Endothelial cell of umbilical vein (primary cell): ENCODE measurements around the gene ADGRL3.

Experiments used
- POLR2A ChIP-seq: IDR thresholded peaks from 2 replicates; pipeline ENCODE4 v1.6.1; 2012; ENCODE audit warnings: low read depth, mild to moderate bottlenecking, control low read depth, low read length
- POLR2AphosphoS5 ChIP-seq: IDR thresholded peaks from 2 replicates; pipeline ENCODE4 v1.6.1; 2012; ENCODE audit warnings: low read depth, mild to moderate bottlenecking, control low read depth, low read length, moderate library complexity; ENCODE audit not compliant: insufficient read depth
- TF ChIP-seq, protein P1 (sequence below), 2 donors: IDR thresholded peaks; 1 replicate in 1 of 2; 2 replicates in 1 of 2; pipeline ENCODE4 v1.5.1; 2011; ENCODE audit warnings: low read length in 2 of 2, mild to moderate bottlenecking in 2 of 2, moderate library complexity in 2 of 2, control low read depth in 1 of 2, inconsistent platforms in 1 of 2, low read depth in 1 of 2; ENCODE audit not compliant: insufficient read depth in 1 of 2; ENCODE audit errors: extremely low read depth in 1 of 2

DNA sequence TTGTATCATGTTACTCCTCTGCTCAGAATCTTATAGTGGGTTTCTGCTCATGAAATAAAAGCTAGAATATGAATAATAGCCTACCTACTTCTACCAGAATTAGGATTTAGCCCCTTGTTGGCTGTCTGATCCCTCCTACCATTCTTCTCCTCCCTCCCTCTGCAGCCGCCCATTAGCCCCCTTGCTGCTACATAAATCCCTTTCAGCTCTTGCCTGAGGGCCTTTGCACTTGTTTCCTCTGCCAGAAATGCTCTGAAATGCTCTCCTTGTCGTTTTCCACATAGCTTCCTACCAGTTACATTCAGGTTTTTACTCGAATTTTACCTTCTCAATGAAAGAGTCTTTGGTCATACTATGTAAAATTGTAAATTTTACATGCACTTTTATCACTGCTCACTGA lies 159.2 kb downstream of the ADGRL3 start:
- TF ChIP-seq POLR2AphosphoS5 = no peak
- no peak for TF ChIP-seq POLR2A
- TF ChIP-seq, protein P1, sequence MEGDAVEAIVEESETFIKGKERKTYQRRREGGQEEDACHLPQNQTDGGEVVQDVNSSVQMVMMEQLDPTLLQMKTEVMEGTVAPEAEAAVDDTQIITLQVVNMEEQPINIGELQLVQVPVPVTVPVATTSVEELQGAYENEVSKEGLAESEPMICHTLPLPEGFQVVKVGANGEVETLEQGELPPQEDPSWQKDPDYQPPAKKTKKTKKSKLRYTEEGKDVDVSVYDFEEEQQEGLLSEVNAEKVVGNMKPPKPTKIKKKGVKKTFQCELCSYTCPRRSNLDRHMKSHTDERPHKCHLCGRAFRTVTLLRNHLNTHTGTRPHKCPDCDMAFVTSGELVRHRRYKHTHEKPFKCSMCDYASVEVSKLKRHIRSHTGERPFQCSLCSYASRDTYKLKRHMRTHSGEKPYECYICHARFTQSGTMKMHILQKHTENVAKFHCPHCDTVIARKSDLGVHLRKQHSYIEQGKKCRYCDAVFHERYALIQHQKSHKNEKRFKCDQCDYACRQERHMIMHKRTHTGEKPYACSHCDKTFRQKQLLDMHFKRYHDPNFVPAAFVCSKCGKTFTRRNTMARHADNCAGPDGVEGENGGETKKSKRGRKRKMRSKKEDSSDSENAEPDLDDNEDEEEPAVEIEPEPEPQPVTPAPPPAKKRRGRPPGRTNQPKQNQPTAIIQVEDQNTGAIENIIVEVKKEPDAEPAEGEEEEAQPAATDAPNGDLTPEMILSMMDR (IDR thresholded peaks at IDR 0.05; ENCODE audit: extremely low read depth in 1 of 2, insufficient read depth in 1 of 2, low read depth in 1 of 2, low read length in 2 of 2) = no peak
